GM12801 (cell line): Measurements from ENCODE around the gene ZSCAN30.

ENCODE experiments used
- TF ChIP-seq, protein P1 (sequence below): IDR thresholded peaks from one replicate; pipeline ENCODE4 v1.5.1; 2011; ENCODE audit warnings: control low read depth; ENCODE audit not compliant: insufficient read length; ENCODE audit errors: extremely low read depth

Gene ZSCAN30

DNA sequence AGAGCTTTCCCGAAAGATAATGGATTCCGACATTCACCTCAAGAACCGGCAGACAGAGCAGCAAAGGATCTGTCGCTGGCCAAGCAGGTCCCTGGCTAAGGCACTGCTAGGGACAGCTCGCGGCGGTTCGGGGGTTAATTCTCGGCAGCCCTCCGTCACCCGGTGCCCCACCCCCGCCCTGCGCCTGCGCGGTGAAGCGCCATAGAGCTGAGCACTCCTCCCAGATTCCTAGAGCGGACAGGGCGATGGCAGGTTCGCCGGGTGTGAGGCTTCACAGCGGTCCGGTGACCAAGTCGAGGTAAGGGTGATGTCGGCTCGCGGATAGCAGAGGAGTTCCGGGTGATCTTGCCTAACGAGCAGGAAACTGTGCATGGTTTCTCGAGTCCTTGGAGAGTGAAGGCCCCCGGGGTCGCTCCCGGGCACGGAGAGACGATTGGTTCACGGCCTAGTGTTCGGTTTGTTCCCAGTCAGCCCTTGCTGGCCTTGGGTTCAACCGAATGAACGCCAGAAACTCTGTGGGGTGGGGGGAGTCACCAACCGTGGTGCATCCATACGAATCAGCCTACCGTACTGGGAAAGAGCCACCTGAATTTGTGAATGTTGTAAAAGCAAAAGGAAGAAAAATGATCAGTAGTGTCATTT lies at the start of gene ZSCAN30:
Gene ZSCAN30 (minus strand): TSS at position 136 of the 642 bp plus-strand sequence. CDS start 25,877 bp downstream, outside the sequence.
- TF ChIP-seq, protein P1, sequence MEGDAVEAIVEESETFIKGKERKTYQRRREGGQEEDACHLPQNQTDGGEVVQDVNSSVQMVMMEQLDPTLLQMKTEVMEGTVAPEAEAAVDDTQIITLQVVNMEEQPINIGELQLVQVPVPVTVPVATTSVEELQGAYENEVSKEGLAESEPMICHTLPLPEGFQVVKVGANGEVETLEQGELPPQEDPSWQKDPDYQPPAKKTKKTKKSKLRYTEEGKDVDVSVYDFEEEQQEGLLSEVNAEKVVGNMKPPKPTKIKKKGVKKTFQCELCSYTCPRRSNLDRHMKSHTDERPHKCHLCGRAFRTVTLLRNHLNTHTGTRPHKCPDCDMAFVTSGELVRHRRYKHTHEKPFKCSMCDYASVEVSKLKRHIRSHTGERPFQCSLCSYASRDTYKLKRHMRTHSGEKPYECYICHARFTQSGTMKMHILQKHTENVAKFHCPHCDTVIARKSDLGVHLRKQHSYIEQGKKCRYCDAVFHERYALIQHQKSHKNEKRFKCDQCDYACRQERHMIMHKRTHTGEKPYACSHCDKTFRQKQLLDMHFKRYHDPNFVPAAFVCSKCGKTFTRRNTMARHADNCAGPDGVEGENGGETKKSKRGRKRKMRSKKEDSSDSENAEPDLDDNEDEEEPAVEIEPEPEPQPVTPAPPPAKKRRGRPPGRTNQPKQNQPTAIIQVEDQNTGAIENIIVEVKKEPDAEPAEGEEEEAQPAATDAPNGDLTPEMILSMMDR, result no peak

DNA sequence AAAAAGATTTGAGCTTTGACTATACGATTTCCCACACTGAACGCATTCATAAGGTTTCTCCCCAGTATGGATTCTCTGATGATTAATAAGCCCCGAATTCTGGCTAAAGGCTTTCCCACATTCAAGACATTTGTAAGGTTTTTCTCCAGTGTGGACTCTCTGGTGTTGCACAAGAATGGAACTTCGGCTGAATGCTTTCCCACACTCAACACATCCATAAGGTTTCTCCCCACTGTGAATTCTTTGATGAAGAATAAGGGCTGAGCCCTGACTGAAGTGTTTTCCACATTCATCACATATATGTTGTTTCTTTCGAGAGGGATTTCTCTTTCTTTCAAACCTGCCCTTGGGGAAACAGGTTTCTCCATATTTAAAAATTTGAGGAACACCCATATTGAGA lies 47.3 kb upstream of the ZSCAN30 start:
- TF ChIP-seq, protein P1, result no peak

DNA sequence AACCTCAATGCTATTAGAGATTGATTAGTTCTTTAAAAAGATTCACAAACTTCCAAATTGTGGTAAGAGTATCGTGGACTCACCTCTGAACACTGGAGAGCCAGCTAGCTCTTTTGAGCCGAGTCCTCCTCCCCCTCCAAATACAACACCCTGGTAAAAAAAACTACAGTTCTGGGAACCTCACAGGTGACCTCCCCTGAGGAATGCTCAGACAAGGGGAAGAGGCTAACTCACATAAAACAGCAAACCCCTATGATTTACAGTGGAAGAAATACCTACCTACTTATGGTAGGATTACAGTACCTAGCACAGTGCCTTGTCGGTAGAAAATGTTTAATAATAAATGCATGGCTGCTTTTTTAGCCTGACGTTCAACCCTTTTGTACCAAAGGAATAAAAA lies 45.8 kb upstream of the ZSCAN30 start:
- TF ChIP-seq, protein P1, result no peak

DNA sequence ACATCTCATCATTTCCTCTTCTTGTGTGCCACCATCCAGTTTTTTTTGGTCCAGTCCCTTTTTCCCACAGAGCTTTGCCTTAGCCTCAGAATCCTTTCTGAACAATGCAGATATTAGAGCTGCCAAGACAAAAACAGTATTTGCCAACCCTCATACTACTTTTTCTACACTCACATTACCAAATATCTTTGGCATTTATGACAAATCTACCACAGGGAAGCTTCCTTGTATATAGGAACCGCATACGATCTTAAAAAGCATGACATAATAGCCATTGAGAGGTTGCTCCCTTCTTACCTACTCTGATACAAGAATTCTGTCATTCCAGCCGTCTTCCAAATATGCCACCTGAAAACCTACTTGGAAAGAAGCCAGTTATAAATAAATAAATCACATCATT lies 44.8 kb upstream of the ZSCAN30 start:
- TF ChIP-seq, protein P1, result no peak

DNA sequence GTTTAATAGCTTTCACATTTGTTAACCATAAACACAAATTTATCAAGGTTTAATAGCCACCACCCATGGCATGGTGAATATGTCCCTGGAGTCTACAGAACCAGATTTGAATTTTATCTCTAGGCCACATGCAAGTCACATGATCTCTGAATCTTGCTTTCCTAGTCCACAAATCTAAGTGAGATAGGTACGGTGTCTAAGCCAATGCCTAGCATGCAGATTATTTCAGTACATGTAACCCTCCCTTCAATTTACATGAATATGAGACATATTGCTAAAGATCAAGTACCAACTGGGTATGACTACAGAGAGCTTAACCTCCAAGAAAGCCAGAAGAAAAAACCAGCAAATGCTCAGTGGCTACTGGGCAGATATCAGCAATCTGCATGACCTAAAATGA lies 44.2 kb upstream of the ZSCAN30 start:
- TF ChIP-seq, protein P1, result no peak

DNA sequence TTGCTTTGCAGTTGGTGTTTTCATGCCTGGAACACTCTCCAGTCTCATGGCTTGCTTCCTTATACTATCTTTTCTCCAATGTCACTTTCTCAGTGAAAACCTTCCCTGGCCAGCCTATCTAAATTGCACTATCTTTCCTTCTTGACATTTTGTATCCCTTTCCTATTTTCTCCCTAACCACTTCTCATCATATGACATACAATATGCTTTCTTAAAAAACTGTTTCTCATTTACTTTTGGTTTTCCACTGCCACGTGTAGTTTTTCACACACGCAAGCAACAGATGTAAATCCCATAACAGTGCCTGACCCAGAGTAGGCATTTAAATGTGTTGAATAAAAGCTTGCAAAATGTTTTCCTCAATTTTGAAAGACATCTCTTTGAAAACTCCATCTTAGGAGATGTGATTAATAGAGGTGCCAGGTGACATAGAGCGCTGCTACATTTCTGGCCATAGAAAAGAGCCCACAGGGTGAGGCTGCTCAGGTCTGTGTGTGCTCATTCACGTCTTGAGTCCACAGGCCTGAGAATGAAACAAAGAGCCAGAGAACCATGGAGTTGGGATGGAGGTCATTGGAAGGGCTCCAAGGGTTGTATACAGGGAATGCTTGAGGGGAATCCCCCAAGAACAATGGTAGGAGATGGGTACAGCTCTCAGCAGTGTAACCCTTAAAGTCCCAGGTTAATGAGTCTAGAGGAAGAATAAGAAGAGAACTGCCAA lies 41.5 kb upstream of the ZSCAN30 start:
- TF ChIP-seq, protein P1, result no peak

DNA sequence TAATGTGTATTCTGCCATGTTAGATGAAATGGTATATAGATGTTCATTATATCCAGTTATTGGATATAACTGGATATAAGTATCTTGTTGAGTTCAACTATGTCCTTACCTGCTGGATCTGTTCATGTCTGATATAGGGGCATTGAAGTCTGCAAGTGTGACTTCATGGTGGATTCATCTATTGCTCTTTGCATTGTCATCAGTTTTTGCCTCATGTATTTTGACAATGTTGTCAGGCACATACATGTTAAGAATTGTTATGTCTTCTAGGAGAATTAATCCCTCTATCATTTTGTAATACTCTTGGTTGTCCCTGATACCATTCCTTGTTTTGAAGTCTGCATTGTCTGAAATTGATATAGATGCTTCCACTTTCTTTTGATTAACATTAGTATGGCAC lies 38.8 kb upstream of the ZSCAN30 start:
- TF ChIP-seq, protein P1, result no peak
